ENCODE results near the gene BCL2L11. TPM values are rescaled to one million over a fixed set of nuclear protein-coding genes. Genes with fewer than 3 reads are reported as not detected.

BCL2L11 gene
- polyA plus RNA-seq, 4 donors = 8.5 to 33.4 (median 10.5) TPM

DNA sequence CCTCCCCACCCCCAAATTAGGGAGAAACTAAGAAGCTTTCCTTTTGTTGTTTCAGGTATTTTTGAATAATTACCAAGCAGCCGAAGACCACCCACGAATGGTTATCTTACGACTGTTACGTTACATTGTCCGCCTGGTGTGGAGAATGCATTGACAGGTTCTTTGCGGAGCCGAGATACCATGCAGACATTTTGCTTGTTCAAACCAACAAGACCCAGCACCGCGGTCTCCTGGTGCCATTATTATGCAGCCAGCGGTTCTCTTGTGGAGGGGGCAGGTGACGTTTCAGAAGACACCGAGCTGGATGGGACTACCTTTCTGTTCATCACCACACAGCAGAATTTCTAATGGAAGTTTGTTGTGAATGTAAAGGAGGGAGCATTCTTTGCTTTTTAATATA is 43.4 kb downstream of the BCL2L11 start:
- FAIRE-seq (no peak), DNase-seq (no peak)
- peaks cover 4 to 52% (median 6%) of the 10 kb centered on the region in 3 donors for H3K36me3 ChIP-seq (ENCODE audit: control insufficient read depth in 3 of 3, insufficient read depth in 2 of 3, low read depth in 1 of 3, low read length in 3 of 3)
- H3K4me1 ChIP-seq (ENCODE audit: control insufficient read depth in 3 of 3, insufficient read depth in 2 of 3, low read depth in 1 of 3, low read length in 2 of 3) = peaks cover 0 to 24% (median 2%) of the 10 kb centered on the region in 3 donors
- 92 to 98% (median 97%) methylated on average over 12 of the region's 12 CpGs for WGBS, 3 donors
- no peaks in the 10 kb centered on the region for H3K9me3 ChIP-seq (ENCODE audit: control insufficient read depth in 2 of 2, insufficient read depth in 1 of 2, low read depth in 1 of 2, low read length in 1 of 2)
- no peak overlapping the region for H3K4me3 ChIP-seq (ENCODE audit: low read depth in 1 of 3, low read length in 3 of 3)
- H3K27ac ChIP-seq (ENCODE audit: low read depth in 1 of 3, low read length in 2 of 3) = no peak overlapping the region
- H3K27me3 ChIP-seq (ENCODE audit: control insufficient read depth in 3 of 3, insufficient read depth in 3 of 3, low read length in 3 of 3) = no peaks in the 10 kb centered on the region

DNA sequence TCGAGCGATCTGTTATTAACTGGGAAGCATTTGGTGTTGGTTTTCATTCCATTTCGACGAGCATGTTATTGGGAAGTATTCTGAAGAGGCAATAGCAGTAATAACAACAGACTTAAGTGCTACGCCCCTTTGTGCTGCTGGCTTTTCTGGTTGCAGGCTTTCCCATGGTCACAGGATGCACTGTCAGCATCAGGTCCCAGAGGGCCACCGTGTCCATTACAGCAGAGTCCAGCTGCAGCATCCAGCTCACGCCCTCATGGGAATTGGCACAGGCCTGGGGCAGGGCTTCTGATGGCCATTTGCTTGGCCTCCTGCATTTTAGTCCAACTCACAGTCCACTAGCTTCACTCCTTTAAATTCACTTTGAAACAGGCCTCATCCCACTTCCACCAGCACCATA is 44.4 kb downstream of the BCL2L11 start:
- no peaks in the 10 kb centered on the region for H3K9me3 ChIP-seq (ENCODE audit: control insufficient read depth in 2 of 2, insufficient read depth in 1 of 2, low read depth in 1 of 2, low read length in 1 of 2)
- FAIRE-seq (no peak), DNase-seq (no peak)
- no peak overlapping the region for H3K4me3 ChIP-seq (ENCODE audit: low read depth in 1 of 3, low read length in 3 of 3)
- 73 to 95% (median 88%) methylated on average over 7 of the region's 7 CpGs for WGBS, 3 donors
- peaks cover 4 to 42% (median 4%) of the 10 kb centered on the region in 3 donors for H3K36me3 ChIP-seq (ENCODE audit: control insufficient read depth in 3 of 3, insufficient read depth in 2 of 3, low read depth in 1 of 3, low read length in 3 of 3)
- H3K4me1 ChIP-seq (ENCODE audit: control insufficient read depth in 3 of 3, insufficient read depth in 2 of 3, low read depth in 1 of 3, low read length in 2 of 3) = peaks cover 0 to 23% (median 2%) of the 10 kb centered on the region in 3 donors
- H3K27me3 ChIP-seq (ENCODE audit: control insufficient read depth in 3 of 3, insufficient read depth in 3 of 3, low read length in 3 of 3) = no peaks in the 10 kb centered on the region
- no peak overlapping the region for H3K27ac ChIP-seq (ENCODE audit: low read depth in 1 of 3, low read length in 2 of 3)

DNA sequence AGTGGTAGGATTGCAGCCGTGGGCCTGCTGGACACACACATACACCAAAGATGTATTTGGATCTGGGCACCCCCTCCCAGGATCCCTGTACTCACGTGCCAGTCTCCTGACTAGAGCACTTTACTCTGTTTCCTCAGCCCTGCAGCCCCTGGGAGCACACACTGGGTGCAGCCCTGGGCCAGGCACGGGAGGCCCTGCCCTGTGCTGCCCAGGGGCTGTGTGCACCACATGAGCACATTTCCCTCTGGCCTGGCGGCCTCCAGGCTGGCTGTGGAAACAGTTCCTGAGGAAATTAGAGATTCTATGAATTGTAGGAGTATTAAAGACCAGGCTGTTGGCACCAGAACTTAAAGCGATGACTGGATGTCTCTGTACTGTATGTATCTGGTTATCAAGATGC is 45.4 kb downstream of the BCL2L11 start:
- 95 to 96% (median 95%) methylated on average over 5 of the region's 5 CpGs for WGBS, 3 donors
- H3K36me3 ChIP-seq (ENCODE audit: control insufficient read depth in 3 of 3, insufficient read depth in 2 of 3, low read depth in 1 of 3, low read length in 3 of 3) = peaks cover 0 to 37% (median 2%) of the 10 kb centered on the region in 3 donors
- peaks cover 0 to 23% (median 2%) of the 10 kb centered on the region in 3 donors for H3K4me1 ChIP-seq (ENCODE audit: control insufficient read depth in 3 of 3, insufficient read depth in 2 of 3, low read depth in 1 of 3, low read length in 2 of 3)
- H3K27ac ChIP-seq (ENCODE audit: low read depth in 1 of 3, low read length in 2 of 3) = no peak overlapping the region
- DNase-seq (no peak), FAIRE-seq (no peak)
- no peaks in the 10 kb centered on the region for H3K27me3 ChIP-seq (ENCODE audit: control insufficient read depth in 3 of 3, insufficient read depth in 3 of 3, low read length in 3 of 3)
- H3K9me3 ChIP-seq (ENCODE audit: control insufficient read depth in 2 of 2, insufficient read depth in 1 of 2, low read depth in 1 of 2, low read length in 1 of 2) = no peaks in the 10 kb centered on the region
- no peak overlapping the region for H3K4me3 ChIP-seq (ENCODE audit: low read depth in 1 of 3, low read length in 3 of 3)

DNA sequence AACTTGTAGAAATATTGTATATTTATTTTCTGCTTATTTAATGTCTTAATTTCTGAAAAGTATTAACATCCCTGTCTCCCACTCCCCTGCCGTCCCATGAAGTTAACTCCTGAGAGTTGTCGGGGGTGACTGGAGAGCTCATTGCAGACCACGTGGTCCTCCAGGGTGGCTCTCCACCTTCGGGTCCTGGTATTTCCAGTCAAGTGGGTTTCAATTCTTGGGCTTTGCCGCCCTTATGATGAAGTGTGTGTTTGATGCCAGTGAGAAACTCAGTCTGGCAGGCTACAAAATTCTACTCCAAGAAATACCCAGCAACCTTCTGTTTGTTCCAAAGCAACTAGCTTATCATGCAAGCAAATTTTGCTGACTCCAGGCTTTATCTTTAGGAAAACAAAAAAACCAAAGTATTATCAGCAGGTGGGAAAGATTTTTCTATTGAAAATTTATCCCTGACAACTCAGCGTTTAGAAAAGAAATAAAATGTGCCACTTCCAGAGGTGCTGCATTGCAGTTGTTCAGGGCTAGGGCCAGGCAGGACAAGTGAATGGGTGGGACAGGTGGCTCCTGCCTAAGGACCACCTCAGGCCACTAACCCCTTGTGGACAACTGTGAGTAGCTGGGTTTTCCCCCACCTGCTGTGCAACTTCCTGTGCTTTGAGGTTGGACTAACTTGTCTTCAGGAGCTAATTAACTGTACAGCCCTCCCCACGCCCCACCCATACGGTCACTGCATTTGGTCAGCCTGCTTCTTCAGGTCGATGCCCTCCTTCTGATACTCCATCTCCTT is 46.6 kb downstream of the BCL2L11 start:
- WGBS, 3 donors = 85 to 87% (median 86%) methylated on average over 9 of the region's 9 CpGs
- FAIRE-seq = no peak
- H3K36me3 ChIP-seq (ENCODE audit: control insufficient read depth in 3 of 3, insufficient read depth in 2 of 3, low read depth in 1 of 3, low read length in 3 of 3) = peaks cover 0 to 27% (median 0%) of the 10 kb centered on the region in 3 donors
- H3K9me3 ChIP-seq (ENCODE audit: control insufficient read depth in 2 of 2, insufficient read depth in 1 of 2, low read depth in 1 of 2, low read length in 1 of 2) = no peaks in the 10 kb centered on the region
- no peaks in the 10 kb centered on the region for H3K27me3 ChIP-seq (ENCODE audit: control insufficient read depth in 3 of 3, insufficient read depth in 3 of 3, low read length in 3 of 3)
- no peak overlapping the region for H3K27ac ChIP-seq (ENCODE audit: low read depth in 1 of 3, low read length in 2 of 3)
- H3K4me3 ChIP-seq (ENCODE audit: low read depth in 1 of 3, low read length in 3 of 3) = no peak overlapping the region
- no peak for DNase-seq
- H3K4me1 ChIP-seq (ENCODE audit: control insufficient read depth in 3 of 3, insufficient read depth in 2 of 3, low read depth in 1 of 3, low read length in 2 of 3) = peaks cover 0 to 13% (median 2%) of the 10 kb centered on the region in 3 donors

- Histone ChIP-seq H3K4me1 (ENCODE audit: control insufficient read depth in 3 of 3, insufficient read depth in 2 of 3, low read depth in 1 of 3, low read length in 2 of 3) (peaks cover 0 to 10% (median 2%) of the 10 kb centered on the region in 3 donors), H3K9me3 (ENCODE audit: control insufficient read depth in 2 of 2, insufficient read depth in 1 of 2, low read depth in 1 of 2, low read length in 1 of 2) (no peaks in the 10 kb centered on the region), H3K27me3 (ENCODE audit: control insufficient read depth in 3 of 3, insufficient read depth in 3 of 3, low read length in 3 of 3) (peaks cover 0 to 5% (median 0%) of the 10 kb centered on the region in 3 donors), H3K27ac (ENCODE audit: low read depth in 1 of 3, low read length in 2 of 3) (no peak overlapping the region), H3K4me3 (ENCODE audit: low read depth in 1 of 3, low read length in 3 of 3) (no peak overlapping the region), H3K36me3 (ENCODE audit: control insufficient read depth in 3 of 3, insufficient read depth in 2 of 3, low read depth in 1 of 3, low read length in 3 of 3) (peaks cover 0 to 24% (median 0%) of the 10 kb centered on the region in 3 donors)
- DNase-seq (no peak), FAIRE-seq (no peak)
- WGBS, 3 donors = 83 to 88% (median 83%) methylated on average over 4 of the region's 4 CpGs
Measured at GRCh38 chr2:111167863-111168162, 47.1 kb downstream of the BCL2L11 start.

DNA sequence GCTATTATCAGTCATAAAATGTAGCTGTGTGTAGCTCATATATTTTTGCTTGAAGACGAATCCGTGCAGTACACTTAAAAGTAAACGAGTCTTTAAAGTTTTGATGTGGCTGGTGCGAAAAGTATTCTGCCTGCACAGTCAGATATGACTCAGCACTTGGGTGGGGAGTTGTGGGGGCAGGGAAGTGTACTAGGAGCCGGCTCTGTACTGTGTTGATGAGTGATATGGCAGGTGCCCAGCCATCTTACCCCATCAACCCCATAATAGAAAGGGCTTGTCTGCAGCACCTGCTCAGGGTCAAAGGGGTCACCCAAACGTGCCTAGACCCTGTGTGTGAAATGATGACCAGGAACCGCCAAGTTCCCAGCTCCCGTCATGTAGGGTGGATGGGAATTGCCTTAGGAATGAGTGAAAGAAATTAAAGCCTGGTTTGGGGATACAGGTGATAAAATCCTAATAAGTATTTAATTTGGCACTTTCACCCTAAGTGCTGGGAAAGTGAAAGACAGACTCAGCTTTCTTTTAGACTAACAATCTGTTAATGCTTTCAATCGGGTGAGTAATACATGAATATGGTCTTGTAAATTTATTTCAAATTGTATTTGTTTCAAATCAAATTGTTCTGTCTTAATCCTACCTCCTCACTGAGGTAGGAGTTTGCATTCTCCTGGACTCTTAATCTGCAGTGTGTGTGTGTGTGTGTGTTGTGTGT is 48.0 kb downstream of the BCL2L11 start:
- no peak overlapping the region for H3K27ac ChIP-seq (ENCODE audit: low read depth in 1 of 3, low read length in 2 of 3)
- FAIRE-seq = no peak

GRCh38 chr2:111169268-111169667 is 48.6 kb downstream of the BCL2L11 start:
- H3K36me3 ChIP-seq (ENCODE audit: control insufficient read depth in 3 of 3, insufficient read depth in 2 of 3, low read depth in 1 of 3, low read length in 3 of 3) = peaks cover 0 to 21% (median 0%) of the 10 kb centered on the region in 3 donors
- no peaks in the 10 kb centered on the region for H3K9me3 ChIP-seq (ENCODE audit: control insufficient read depth in 2 of 2, insufficient read depth in 1 of 2, low read depth in 1 of 2, low read length in 1 of 2)
- no peak overlapping the region for H3K4me3 ChIP-seq (ENCODE audit: low read depth in 1 of 3, low read length in 3 of 3)
- H3K27me3 ChIP-seq (ENCODE audit: control insufficient read depth in 3 of 3, insufficient read depth in 3 of 3, low read length in 3 of 3) = peaks cover 0 to 5% (median 4%) of the 10 kb centered on the region in 3 donors
- WGBS, 3 donors = 57 to 74% (median 58%) methylated on average over 2 of the region's 2 CpGs
- no peak for FAIRE-seq
- no peak overlapping the region for H3K27ac ChIP-seq (ENCODE audit: low read depth in 1 of 3, low read length in 2 of 3)
- peaks cover 0 to 5% (median 2%) of the 10 kb centered on the region in 3 donors for H3K4me1 ChIP-seq (ENCODE audit: control insufficient read depth in 3 of 3, insufficient read depth in 2 of 3, low read depth in 1 of 3, low read length in 2 of 3)
- DNase-seq = no peak

More for the DNA sequence above, 48.0 kb downstream of the BCL2L11 start:
- H3K27me3 ChIP-seq (ENCODE audit: control insufficient read depth in 3 of 3, insufficient read depth in 3 of 3, low read length in 3 of 3) = peaks cover 0 to 5% (median 4%) of the 10 kb centered on the region in 3 donors
- H3K4me1 ChIP-seq (ENCODE audit: control insufficient read depth in 3 of 3, insufficient read depth in 2 of 3, low read depth in 1 of 3, low read length in 2 of 3) = peaks cover 0 to 5% (median 2%) of the 10 kb centered on the region in 3 donors
- peak; percentile 58 to 61 for DNase-seq
- no peak overlapping the region for H3K4me3 ChIP-seq (ENCODE audit: low read depth in 1 of 3, low read length in 3 of 3)
- H3K9me3 ChIP-seq (ENCODE audit: control insufficient read depth in 2 of 2, insufficient read depth in 1 of 2, low read depth in 1 of 2, low read length in 1 of 2) = no peaks in the 10 kb centered on the region
- 9 to 33% (median 20%) methylated on average over 9 of the region's 9 CpGs for WGBS, 3 donors
- peaks cover 0 to 24% (median 0%) of the 10 kb centered on the region in 3 donors for H3K36me3 ChIP-seq (ENCODE audit: control insufficient read depth in 3 of 3, insufficient read depth in 2 of 3, low read depth in 1 of 3, low read length in 3 of 3)

DNA sequence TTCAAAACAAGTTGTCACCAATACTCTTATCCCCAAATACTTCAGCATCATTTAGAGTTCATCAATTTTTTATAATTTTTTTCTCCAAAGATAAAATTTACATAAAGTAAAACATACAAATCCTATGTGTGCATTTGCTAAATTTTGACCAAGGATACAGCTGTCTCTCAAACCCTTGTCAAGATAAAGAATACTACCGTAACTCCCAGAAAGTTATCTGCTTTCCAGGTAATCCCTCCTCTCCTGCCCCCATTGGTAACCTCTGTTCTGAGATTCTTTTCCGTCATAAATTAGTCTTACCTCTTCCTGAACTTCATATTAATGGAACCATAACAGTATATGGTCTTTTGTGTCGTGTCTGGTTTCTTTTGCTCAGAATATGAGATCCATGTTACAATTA is 49.2 kb downstream of the BCL2L11 start:
- H3K27ac ChIP-seq (ENCODE audit: low read depth in 1 of 3, low read length in 2 of 3) = no peak overlapping the region
- H3K27me3 ChIP-seq (ENCODE audit: control insufficient read depth in 3 of 3, insufficient read depth in 3 of 3, low read length in 3 of 3) = peaks cover 0 to 5% (median 4%) of the 10 kb centered on the region in 3 donors
- peaks cover 0 to 21% (median 0%) of the 10 kb centered on the region in 3 donors for H3K36me3 ChIP-seq (ENCODE audit: control insufficient read depth in 3 of 3, insufficient read depth in 2 of 3, low read depth in 1 of 3, low read length in 3 of 3)
- no peak for DNase-seq
- peaks cover 0 to 5% (median 2%) of the 10 kb centered on the region in 3 donors for H3K4me1 ChIP-seq (ENCODE audit: control insufficient read depth in 3 of 3, insufficient read depth in 2 of 3, low read depth in 1 of 3, low read length in 2 of 3)
- H3K9me3 ChIP-seq (ENCODE audit: control insufficient read depth in 2 of 2, insufficient read depth in 1 of 2, low read depth in 1 of 2, low read length in 1 of 2) = no peaks in the 10 kb centered on the region
- WGBS, 3 donors = 57 to 79% (median 71%) methylated on average over 3 of the region's 3 CpGs
- no peak overlapping the region for H3K4me3 ChIP-seq (ENCODE audit: low read depth in 1 of 3, low read length in 3 of 3)
- no peak for FAIRE-seq

Data from small intestine (tissue), 7 donors.